A549 (cell line): ENCODE measurements around the gene PINK1. TPM values are rescaled to one million over a fixed set of nuclear protein-coding genes. Genes with fewer than 3 reads are reported as not detected.

Source experiments
- ATAC-seq, 2 experiments: fragments of 200-7000 bp in 1 of 2; fragments of >200 bp in 1 of 2; cut with Nextera tagmentation in 1 of 2; cut with Tn5 transposase in 1 of 2; 3 replicates each; pipeline versions ENCODE4 v1.8.0 to v1.9.1; 2018 to 2020; ENCODE audit warnings: mild to moderate bottlenecking in 1 of 2, moderate library complexity in 1 of 2
- CTCF ChIA-PET: fragments of 300-600 bp; sonication (Branson Sonifier 250); formaldehyde crosslinking; extraction: SDS; loops from one replicate; lab custom pipeline; 2021; ENCODE audit warnings: antibody characterized with exemption, inconsistent platforms; lab: Yijun Ruan, JAX
- POLR2A ChIA-PET: fragments of 350-600 bp; formaldehyde crosslinking; extraction: SDS; loops from one replicate; lab custom pipeline; 2021; ENCODE audit warnings: antibody characterized with exemption, inconsistent platforms; lab: Yijun Ruan, JAX
- DNase-seq, 2 experiments: peaks; one replicate each; pipeline versions ENCODE4 v3.0.0 to v3.0.0-alpha.2; 2011 to 2016; ENCODE audit warnings: low read depth in 1 of 2, low spot score in 1 of 2
- FAIRE-seq: peaks from 2 replicates; lab custom pipeline; 2011; peaks lifted over from hg19 to GRCh38; lab: Jason Lieb, UNC
- H3K27ac ChIP-seq, 2 experiments: fragments of >200 bp; sonication (Bioruptor Twin); formaldehyde crosslinking; 3 replicates each; pipeline ENCODE4 v1.5.1; 2016 to 2017
- H3K4me1 ChIP-seq: fragments of >200 bp; sonication (Bioruptor Twin); formaldehyde crosslinking; 3 replicates; pipeline ENCODE4 v1.6.1; 2016
- H3K4me2 ChIP-seq: fragments of >200 bp; sonication (Bioruptor Twin); formaldehyde crosslinking; 3 replicates; pipeline ENCODE4 v1.6.1; 2016
- H3K4me3 ChIP-seq: fragments of >200 bp; sonication (Bioruptor Twin); formaldehyde crosslinking; 3 replicates; pipeline ENCODE4 v1.5.1; 2016
- H3K9me3 ChIP-seq: fragments of >200 bp; sonication (Bioruptor Twin); formaldehyde crosslinking; 3 replicates; pipeline ENCODE4 v1.6.1; 2016
- BHLHE40 ChIP-seq: IDR thresholded peaks from 2 replicates; pipeline ENCODE4 v1.6.1; 2012; ENCODE audit warnings: low read depth, low read length, inconsistent platforms
- CBX2 ChIP-seq: fragments of 200-600 bp; sonication (generic); IDR thresholded peaks from 2 replicates; pipeline ENCODE4 v1.6.1; 2016; ENCODE audit warnings: low read depth, mild to moderate bottlenecking, borderline replicate concordance
- CBX8 ChIP-seq: fragments of 200-600 bp; sonication (generic); IDR thresholded peaks from 2 replicates; pipeline ENCODE4 v1.6.1; 2016
- CHD2 ChIP-seq: fragments of 150-350 bp; IDR thresholded peaks from 2 replicates; pipeline ENCODE4 v1.6.1; 2014; ENCODE audit warnings: low read length; ENCODE audit not compliant: partially characterized antibody
- E2F6 ChIP-seq: IDR thresholded peaks from 2 replicates; pipeline ENCODE4 v1.6.1; 2012; ENCODE audit warnings: low read depth, borderline replicate concordance
- EHF ChIP-seq: fragments of 250-450 bp; sonication (Bioruptor Pico); IDR thresholded peaks from 2 replicates; pipeline ENCODE4 v1.5.0; 2020; ENCODE audit warnings: mild to moderate bottlenecking
- FOSB ChIP-seq: fragments of 250-450 bp; sonication (Bioruptor Pico); IDR thresholded peaks from 2 replicates; pipeline ENCODE4 v1.5.0; 2020; ENCODE audit warnings: mild to moderate bottlenecking, moderate library complexity
- JUN ChIP-seq, 2 experiments: fragments of >200 bp; sonication (Bioruptor Twin); formaldehyde crosslinking; IDR thresholded peaks; 2 replicates in 1 of 2; 3 replicates in 1 of 2; pipeline ENCODE4 v1.6.1; 2016 to 2017
- JUNB ChIP-seq: fragments of >200 bp; sonication (Bioruptor Twin); formaldehyde crosslinking; IDR thresholded peaks from 2 replicates; pipeline ENCODE4 v1.6.1; 2016
- KDM5A ChIP-seq: fragments of 200-600 bp; sonication (generic); IDR thresholded peaks from 2 replicates; pipeline ENCODE4 v1.6.1; 2016; ENCODE audit warnings: antibody characterized with exemption, mild to moderate bottlenecking
- NFE2L2 ChIP-seq: fragments of 150-350 bp; conservative IDR thresholded peaks from 2 replicates; pipeline ENCODE4 v1.6.1; 2014; ENCODE audit warnings: low read length
- RAD21 ChIP-seq, 2 experiments: fragments of >200 bp in 1 of 2; sonication (Bioruptor Twin) in 1 of 2; formaldehyde crosslinking in 1 of 2; IDR thresholded peaks in 1 of 2; conservative IDR thresholded peaks in 1 of 2; 2 replicates in 1 of 2; 3 replicates in 1 of 2; pipeline ENCODE4 v1.6.1; 2012 to 2018; ENCODE audit warnings: inconsistent platforms in 1 of 2
- RARB ChIP-seq: fragments of 250-450 bp; sonication (Bioruptor Pico); IDR thresholded peaks from 2 replicates; pipeline ENCODE4 v1.8.0; 2021; ENCODE audit warnings: mild to moderate bottlenecking, moderate library complexity
- RFX5 ChIP-seq: fragments of 450-650 bp; IDR thresholded peaks from 2 replicates; pipeline ENCODE4 v1.7.1; 2014; ENCODE audit warnings: antibody characterized with exemption, mild to moderate bottlenecking, moderate library complexity
- RNF2 ChIP-seq: fragments of 200-600 bp; sonication (generic); IDR thresholded peaks from 2 replicates; pipeline ENCODE4 v1.6.1; 2016; ENCODE audit warnings: low read depth, mild to moderate bottlenecking, antibody characterized with exemption, moderate library complexity, borderline replicate concordance
- SMC3 ChIP-seq: fragments of >200 bp; sonication (Bioruptor Twin); formaldehyde crosslinking; IDR thresholded peaks from 3 replicates; pipeline ENCODE4 v1.6.1; 2018; ENCODE audit warnings: inconsistent platforms
- TFCP2L1 ChIP-seq: fragments of 250-450 bp; sonication (Bioruptor Pico); IDR thresholded peaks from 2 replicates; pipeline ENCODE4 v1.5.0; 2021; ENCODE audit warnings: mild to moderate bottlenecking
- ZFP36 ChIP-seq: fragments of 450-650 bp; IDR thresholded peaks from 2 replicates; pipeline ENCODE4 v1.6.1; 2014; ENCODE audit warnings: borderline replicate concordance; ENCODE audit not compliant: partially characterized antibody
- ZNF302 ChIP-seq: fragments of 250-450 bp; sonication (Bioruptor Pico); IDR thresholded peaks from 2 replicates; pipeline ENCODE4 v1.9.0; 2021; ENCODE audit warnings: inconsistent platforms, mild to moderate bottlenecking, moderate library complexity
- ZSCAN20 ChIP-seq: fragments of 250-450 bp; sonication (Bioruptor Pico); IDR thresholded peaks from 2 replicates; pipeline ENCODE4 v1.8.0; 2022; ENCODE audit warnings: mild to moderate bottlenecking, moderate library complexity
- whole genome bisulfite sequencing: methylation state at CpG from one replicate; pipeline ENCODE4 v1.1.6; 2017; ENCODE audit errors: missing lambda C conversion rate; 5-methylcytosine and 5-hydroxymethylcytosine counted together
- polyA plus RNA-seq, 4 experiments: library from polyadenylated mRNA; depleted of rRNA in 3 of 4; stranded (reverse); fragments of >200 nt; fragmentation: RNase III in 1 of 4; extraction: RNeasy Plus Mini Kit Qiagen cat#74134 plus additional on column Dnase treatment in 1 of 4; gene quantifications; 2 replicates in 3 of 4; 3 replicates in 1 of 4; pipeline ENCODE4 v1.2.3, GENCODE V29; 2011 to 2017

PINK1 gene
- polyA plus RNA-seq, 2 of the 4 experiments (the other 2 are of a cell fraction) = 18.9 to 51.4 TPM

- DNase-seq (no peak), ATAC-seq (peak in 1 of 2 experiments; percentile 40; a peak in 2 of 6 replicates), FAIRE-seq (no peak)
- CTCF ChIA-PET = interaction anchor here (1.0 to 1.5 kb wide), 2 partner anchors 13 to 133 kb away, joined by 3 to 4 read pairs; no protein-coding TSS in a partner anchor
- WGBS = 86% methylated on average over 20 of the region's 20 CpGs
- no peak overlapping the region for H3K4me2 ChIP-seq
- H3K4me1 ChIP-seq = peaks cover under 1% of the 10 kb centered on the region; the same call in 1 of the 3 replicates
- TF ChIP-seq RAD21 (conservative IDR thresholded peaks at IDR 0.05 in 1 of 2, IDR thresholded peaks at IDR 0.05 in 1 of 2) (0 out of 5 replicates have a peak, but pooled peaks of 1 of the 2 experiments have one; percentile 9), RARB (no peak)
- H3K27ac ChIP-seq = no peak overlapping the region
- no peaks in the 10 kb centered on the region for H3K9me3 ChIP-seq
- H3K4me3 ChIP-seq = no peak overlapping the region
- POLR2A ChIA-PET = no interaction called here
Measured at GRCh38 chr1:20654104-20654690, 20.9 kb downstream of the PINK1 start.

GRCh38 chr1:20657024-20657423 is 23.8 kb downstream of the PINK1 start:
- no peak overlapping the region for H3K4me3 ChIP-seq
- 87% methylated on average over 12 of the region's 12 CpGs for WGBS
- ATAC-seq (no peak), FAIRE-seq (no peak), DNase-seq (no peak)
- no peak overlapping the region for H3K27ac ChIP-seq
- CTCF ChIA-PET = interaction anchor here (1.1 kb wide), 1 partner anchor 16 kb away, joined by 3 read pairs; no protein-coding TSS in a partner anchor
- TF ChIP-seq ZFP36 = no peak
- no peak for TF ChIP-seq TFCP2L1 (CRISPR knock-in tag)
- no peak for TF ChIP-seq CBX2
- no peak for TF ChIP-seq BHLHE40
- no peak for TF ChIP-seq FOSB (CRISPR knock-in tag)
- no peak for TF ChIP-seq JUNB
- no peak for TF ChIP-seq KDM5A
- TF ChIP-seq RFX5 = no peak
- no peak for TF ChIP-seq RARB
- no peak for TF ChIP-seq CHD2
- no peak for TF ChIP-seq SMC3
- TF ChIP-seq ZNF302 (CRISPR knock-in tag) = no peak
- TF ChIP-seq ZSCAN20 (CRISPR knock-in tag) = no peak
- TF ChIP-seq CBX8 = no peak
- no peaks in the 10 kb centered on the region for H3K9me3 ChIP-seq
- no peak overlapping the region for H3K4me2 ChIP-seq
- POLR2A ChIA-PET = no interaction called here
- peaks cover 12% of the 10 kb centered on the region for H3K4me1 ChIP-seq

- POLR2A ChIA-PET = interaction anchor here (0.6 kb wide), 1 partner anchor 908 kb away, joined by 5 read pairs; no protein-coding TSS in a partner anchor
- Histone ChIP-seq H3K4me3 (no peak overlapping the region), H3K4me1 (peaks cover 18% of the 10 kb centered on the region), H3K4me2 (no peak overlapping the region), H3K9me3 (no peaks in the 10 kb centered on the region)
- WGBS = 86% methylated on average over 16 of the region's 16 CpGs
- FAIRE-seq = no peak
- TF ChIP-seq E2F6 (no peak), RAD21 (conservative IDR thresholded peaks at IDR 0.05 in 1 of 2, IDR thresholded peaks at IDR 0.05 in 1 of 2) (no peak), KDM5A (no peak), EHF (CRISPR knock-in tag) (no peak), NFE2L2 (no peak), RNF2 (no peak), ZSCAN20 (CRISPR knock-in tag) (no peak), ZNF302 (CRISPR knock-in tag) (no peak), JUN (IDR thresholded peaks at IDR 0.05) (no peak), RARB (no peak), CBX8 (no peak)
- TF ChIP-seq, all 56 proteins: peak for 0
- no peak overlapping the region for H3K27ac ChIP-seq
- DNase-seq (no peak), ATAC-seq (no peak)
- CTCF ChIA-PET = interaction anchor here (0.6 to 1.3 kb wide), 2 partner anchors 133 to 183 kb away, joined by 3 read pairs; no protein-coding TSS in a partner anchor
Measured at GRCh38 chr1:20658166-20658915, 25.1 kb downstream of the PINK1 start.
